Naive thymus-derived CD8-positive, alpha-beta T cell (primary cell): ENCODE data around the gene ARL2. TPM values are rescaled to one million over a fixed set of nuclear protein-coding genes. Genes with fewer than 3 reads are reported as not detected.

Experiments used
- ATAC-seq, 2 donors: fragments of 150-1000 bp; cut with Tn5 transposase in 1 of 2; sonication (Bioruptor Pico), chemical (Tn5 transposase) in 1 of 2; 1 replicate in 1 of 2; 2 replicates in 1 of 2; pipeline ENCODE4 v1.10.0; 2021; ENCODE audit warnings: mild to moderate bottlenecking in 2 of 2, moderate library complexity in 2 of 2
- POLR2A ChIA-PET: fragments of 350-600 bp; sonication (Branson Sonifier 250); formaldehyde crosslinking; loops from one replicate; lab custom pipeline; 2021; ENCODE audit warnings: antibody characterized with exemption; lab: Charles Lee
- DNase-seq, 10 donors: peaks; one replicate each; pipeline versions ENCODE4 v3.0.0 to v3.0.0-alpha.2; 2020 to 2022
- H3K27ac Mint-ChIP-seq, 10 donors: one replicate each; pipeline ENCODE4 v1.8.0; 2020 to 2022; ENCODE audit warnings: mild to moderate bottlenecking in 10 of 10, mixed read lengths in 10 of 10, moderate library complexity in 4 of 10, inconsistent platforms in 1 of 10
- H3K27me3 Mint-ChIP-seq, 5 donors: one replicate each; pipeline ENCODE4 v1.8.0; 2021 to 2022; ENCODE audit warnings: mixed read lengths in 5 of 5
- H3K36me3 Mint-ChIP-seq, 3 donors: one replicate each; pipeline ENCODE4 v1.8.0; 2020 to 2022; ENCODE audit warnings: mixed read lengths in 3 of 3, mild to moderate bottlenecking in 2 of 3, inconsistent platforms in 1 of 3
- H3K4me1 Mint-ChIP-seq, 4 donors: one replicate each; pipeline ENCODE4 v1.8.0; 2021 to 2022; ENCODE audit warnings: mixed read lengths in 4 of 4
- H3K4me3 Mint-ChIP-seq, 10 donors: one replicate each; pipeline ENCODE4 v1.8.0; 2020 to 2022; ENCODE audit warnings: mild to moderate bottlenecking in 10 of 10, mixed read lengths in 10 of 10, moderate library complexity in 6 of 10, inconsistent platforms in 1 of 10
- H3K9me3 Mint-ChIP-seq, 9 donors: one replicate each; pipeline ENCODE4 v1.8.0; 2020 to 2022; ENCODE audit warnings: mixed read lengths in 9 of 9, mild to moderate bottlenecking in 3 of 9, inconsistent platforms in 1 of 9, moderate library complexity in 1 of 9
- microRNA-seq: library from miRNA; unstranded; fragments of <30 nt; microRNA quantifications from one replicate; pipeline ENCODE4 v1.2.0, GENCODE V29; 2022; ENCODE audit warnings: borderline microRNAs expressed
- polyA plus RNA-seq, 3 donors: library from polyadenylated mRNA; unstranded; fragments of 300-500 nt; fragmentation: Illumina TruSeq; gene quantifications; one replicate each; pipeline ENCODE4 v1.2.3, GENCODE V29; 2021
- total RNA-seq, 8 experiments: library from RNA in 2 of 8; stranded (reverse) in 2 of 8; gene quantifications; one replicate each; pipeline ENCODE4 v1.2.3 and lab custom pipeline; 2021 to 2026

Gene ARL2
- total and polyA plus RNA-seq, 5 experiments from 2014 or later: 37.0 to 135 (median 108) TPM

- no peaks in the 10 kb centered on the region for H3K27me3 Mint-ChIP-seq
- POLR2A ChIA-PET: no interaction called here
- no peak overlapping the region for H3K27ac Mint-ChIP-seq
- peaks cover 0 to 2% (median under 1%) of the 10 kb centered on the region in 4 donors for H3K4me1 Mint-ChIP-seq
- DNase-seq (no peak), ATAC-seq (no peak)
- no peak overlapping the region for H3K4me3 Mint-ChIP-seq
- H3K9me3 Mint-ChIP-seq: no peaks in the 10 kb centered on the region
- no peaks in the 10 kb centered on the region for H3K36me3 Mint-ChIP-seq
Measured at GRCh38 chr11:65066315-65066714, 52.4 kb downstream of the ARL2 start.

- ATAC-seq: no peak
- Mint-ChIP-seq H3K4me1 (peaks cover 0 to 2% (median under 1%) of the 10 kb centered on the region in 4 donors), H3K9me3 (no peaks in the 10 kb centered on the region), H3K4me3 (no peak overlapping the region), H3K27me3 (no peaks in the 10 kb centered on the region), H3K27ac (no peak overlapping the region), H3K36me3 (no peaks in the 10 kb centered on the region)
- DNase-seq: no peak
- POLR2A ChIA-PET: no interaction called here
Measured at GRCh38 chr11:65066805-65067291, 52.9 kb downstream of the ARL2 start.

- no peak for DNase-seq
Measured at GRCh38 chr11:65067446-65067845, 53.5 kb downstream of the ARL2 start.

GRCh38 chr11:65069217-65069616 lies 55.3 kb downstream of the ARL2 start:
- Mint-ChIP-seq H3K9me3 (no peaks in the 10 kb centered on the region), H3K27ac (no peak overlapping the region), H3K4me3 (no peak overlapping the region), H3K4me1 (peaks cover 0 to 2% (median 0%) of the 10 kb centered on the region in 4 donors), H3K27me3 (no peaks in the 10 kb centered on the region), H3K36me3 (no peaks in the 10 kb centered on the region)
- POLR2A ChIA-PET: no interaction called here
- DNase-seq (no peak), ATAC-seq (no peak)

More at GRCh38 chr11:65067446-65067845, 53.5 kb downstream of the ARL2 start:
- Mint-ChIP-seq H3K4me1 (peaks cover 0 to 2% (median under 1%) of the 10 kb centered on the region in 4 donors), H3K27me3 (no peaks in the 10 kb centered on the region), H3K9me3 (no peaks in the 10 kb centered on the region), H3K4me3 (no peak overlapping the region), H3K27ac (peak overlapping the region in 1 of 10 donors; percentile 29), H3K36me3 (no peaks in the 10 kb centered on the region)
- POLR2A ChIA-PET: no interaction called here
- no peak for ATAC-seq

Small RNA genes lying within 50 kb of the gene (microRNA-seq; reads per million reads assigned to microRNA genes)
- not detected for gene MIR6879

Other genes with a start within 250 kb of the ARL2 start
- 1,000 to 10,000 TPM; 1,030 to 1,057 TPM for gene SF1, start 235.6 kb upstream of the ARL2 start, total RNA-seq
- gene SF1, start 235.6 kb upstream of the ARL2 start, polyA plus RNA-seq: 100 to 1,000 TPM in 1 of 3 donors, 10 to 100 TPM in 2; 87.0 to 138 (median 96.6) TPM
- gene MAP4K2, start 210.9 kb upstream of the ARL2 start, total RNA-seq: 100 to 1,000 TPM; 128 to 135 TPM
- 10 to 100 TPM; 26.6 to 55.5 (median 30.3) TPM for gene MAP4K2, start 210.9 kb upstream of the ARL2 start, polyA plus RNA-seq
- 10 to 100 TPM; 50.7 to 54.1 TPM for gene MEN1, start 203.6 kb upstream of the ARL2 start, total RNA-seq
- gene MEN1, start 203.6 kb upstream of the ARL2 start, polyA plus RNA-seq: 10 to 100 TPM; 22.1 to 57.4 (median 36.1) TPM
- gene CDC42BPG, start 169.5 kb upstream of the ARL2 start, total RNA-seq: 10 to 100 TPM in 1 of 2 experiments, 1 to 10 TPM in 1; 9.0 to 10.3 TPM
- gene CDC42BPG, start 169.5 kb upstream of the ARL2 start, polyA plus RNA-seq: under 1 TPM; 0.09 to 0.38 (median 0.13) TPM
- 100 to 1,000 TPM; 217 to 226 TPM for gene EHD1, start 135.5 kb upstream of the ARL2 start, total RNA-seq
- gene EHD1, start 135.5 kb upstream of the ARL2 start, polyA plus RNA-seq: 100 to 1,000 TPM; 137 to 164 (median 154) TPM
- 10 to 100 TPM; 39.5 to 41.4 TPM for gene ATG2A, start 97.0 kb upstream of the ARL2 start, total RNA-seq
- 1 to 10 TPM; 3.4 to 4.2 (median 3.6) TPM for gene ATG2A, start 97.0 kb upstream of the ARL2 start, polyA plus RNA-seq
- 10 to 100 TPM; 13.4 to 16.0 TPM for gene PPP2R5B, start 89.5 kb upstream of the ARL2 start, total RNA-seq
- gene PPP2R5B, start 89.5 kb upstream of the ARL2 start, polyA plus RNA-seq: 1 to 10 TPM; 4.7 to 6.6 (median 5.3) TPM
- under 1 TPM; 0.55 to 0.69 TPM for gene GPHA2, start 78.3 kb upstream of the ARL2 start, total RNA-seq
- gene GPHA2, start 78.3 kb upstream of the ARL2 start, polyA plus RNA-seq: not detected
- gene MAJIN, start 42.1 kb upstream of the ARL2 start, total RNA-seq: 1 to 10 TPM; 1.9 to 2.4 TPM
- under 1 TPM in 2 of 3 donors, not detected in 1; 0.48 to 0.84 TPM for gene MAJIN, start 42.1 kb upstream of the ARL2 start, polyA plus RNA-seq
- gene BATF2, start 17.2 kb upstream of the ARL2 start, total RNA-seq: not detected
- gene BATF2, start 17.2 kb upstream of the ARL2 start, polyA plus RNA-seq: not detected
- gene SNX15, start 13.3 kb downstream of the ARL2 start, total RNA-seq: 10 to 100 TPM; 27.3 to 29.6 TPM
- gene SNX15, start 13.3 kb downstream of the ARL2 start, polyA plus RNA-seq: 10 to 100 TPM; 10.5 to 11.9 (median 11.9) TPM
- 1 to 10 TPM; 6.7 to 9.4 TPM for gene SAC3D1, start 27.1 kb downstream of the ARL2 start, total RNA-seq
- gene SAC3D1, start 27.1 kb downstream of the ARL2 start, polyA plus RNA-seq: 10 to 100 TPM in 2 of 3 donors, 1 to 10 TPM in 1; 6.7 to 13.9 (median 10.7) TPM
- 10 to 100 TPM; 30.1 to 33.9 TPM for gene NAALADL1, start 44.4 kb downstream of the ARL2 start, total RNA-seq
- gene NAALADL1, start 44.4 kb downstream of the ARL2 start, polyA plus RNA-seq: 10 to 100 TPM; 14.0 to 22.2 (median 14.3) TPM
- gene CDCA5, start 69.9 kb downstream of the ARL2 start, total RNA-seq: 1 to 10 TPM in 1 of 2 experiments, under 1 TPM in 1; 0.60 to 1.0 TPM
- gene CDCA5, start 69.9 kb downstream of the ARL2 start, polyA plus RNA-seq: under 1 TPM; 0.22 to 0.90 (median 0.35) TPM
- gene ZFPL1, start 70.1 kb downstream of the ARL2 start, total RNA-seq: 10 to 100 TPM; 49.4 to 50.5 TPM
- gene ZFPL1, start 70.1 kb downstream of the ARL2 start, polyA plus RNA-seq: 10 to 100 TPM; 21.5 to 33.1 (median 24.9) TPM
- 100 to 1,000 TPM; 258 to 274 TPM for gene VPS51, start 82.1 kb downstream of the ARL2 start, total RNA-seq
- gene VPS51, start 82.1 kb downstream of the ARL2 start, polyA plus RNA-seq: 100 to 1,000 TPM in 2 of 3 donors, 10 to 100 TPM in 1; 70.2 to 111 (median 106) TPM
- gene TM7SF2, start 97.7 kb downstream of the ARL2 start, total RNA-seq: 10 to 100 TPM; 29.0 to 29.2 TPM
- 10 to 100 TPM; 17.4 to 22.6 (median 21.2) TPM for gene TM7SF2, start 97.7 kb downstream of the ARL2 start, polyA plus RNA-seq
- 10 to 100 TPM; 16.6 to 17.9 TPM for gene ZNHIT2, start 103.5 kb downstream of the ARL2 start, total RNA-seq
- 10 to 100 TPM; 24.3 to 33.1 (median 29.8) TPM for gene ZNHIT2, start 103.5 kb downstream of the ARL2 start, polyA plus RNA-seq
- 1,000 to 10,000 TPM; 1,487 to 1,501 TPM for gene FAU, start 108.0 kb downstream of the ARL2 start, total RNA-seq
- 1,000 to 10,000 TPM; 1,097 to 1,366 (median 1,350) TPM for gene FAU, start 108.0 kb downstream of the ARL2 start, polyA plus RNA-seq
- gene MRPL49, start 108.2 kb downstream of the ARL2 start, total RNA-seq: 10 to 100 TPM; 76.0 to 76.2 TPM
- 10 to 100 TPM; 78.9 to 96.9 (median 90.1) TPM for gene MRPL49, start 108.2 kb downstream of the ARL2 start, polyA plus RNA-seq
- gene SYVN1, start 120.4 kb downstream of the ARL2 start, total RNA-seq: 10 to 100 TPM; 61.9 to 65.2 TPM
- 10 to 100 TPM in 1 of 3 donors, 1 to 10 TPM in 2; 7.9 to 10.6 (median 8.2) TPM for gene SYVN1, start 120.4 kb downstream of the ARL2 start, polyA plus RNA-seq
- not detected for gene SPDYC, start 156.1 kb downstream of the ARL2 start, total RNA-seq
- gene SPDYC, start 156.1 kb downstream of the ARL2 start, polyA plus RNA-seq: not detected
- 100 to 1,000 TPM in 1 of 2 experiments, 10 to 100 TPM in 1; 99.5 to 106 TPM for gene CAPN1, start 167.8 kb downstream of the ARL2 start, total RNA-seq
- 10 to 100 TPM; 75.6 to 79.2 (median 78.9) TPM for gene CAPN1, start 167.8 kb downstream of the ARL2 start, polyA plus RNA-seq
- 10 to 100 TPM; 24.5 to 24.7 TPM for gene POLA2, start 247.8 kb downstream of the ARL2 start, total RNA-seq
- 10 to 100 TPM in 2 of 3 donors, 1 to 10 TPM in 1; 9.7 to 13.5 (median 10.9) TPM for gene POLA2, start 247.8 kb downstream of the ARL2 start, polyA plus RNA-seq